Activated CD8-positive, alpha-beta memory T cell treated with anti-CD3 and anti-CD28 coated beads, Interleukin-2, amount 10 ng/mL, durations not matched to agents 7 days and 5 days (primary cell): Measurements from ENCODE around the gene RTL9. TPM values are rescaled to one million over a fixed set of nuclear protein-coding genes. Genes with fewer than 3 reads are reported as not detected.
"Not testable (repeated sequence)": the region's sequence is repeated elsewhere in the genome, so short reads cannot be mapped to it uniquely, and the experiment has no call there.

Experiments
- ATAC-seq: fragments of 150-1000 bp; cut with Tn5 transposase; one replicate; pipeline ENCODE4 v1.10.0; 2021; ENCODE audit warnings: moderate library complexity
- CTCF ChIA-PET: fragments of 350-600 bp; sonication (Branson Sonifier 250); formaldehyde crosslinking; loops from one replicate; lab custom pipeline; 2021; ENCODE audit warnings: antibody characterized with exemption; lab: Charles Lee
- DNase-seq: peaks from one replicate; pipeline ENCODE4 v3.0.0-alpha.2; 2020
- H3K27ac Mint-ChIP-seq: one replicate; pipeline ENCODE4 v1.8.0; 2021; ENCODE audit warnings: mild to moderate bottlenecking, mixed read lengths
- H3K27me3 Mint-ChIP-seq: one replicate; pipeline ENCODE4 v1.8.0; 2021; ENCODE audit warnings: mixed read lengths
- H3K36me3 Mint-ChIP-seq: one replicate; pipeline ENCODE4 v1.8.0; 2021; ENCODE audit warnings: mild to moderate bottlenecking, mixed read lengths
- H3K4me1 Mint-ChIP-seq: one replicate; pipeline ENCODE4 v1.8.0; 2021; ENCODE audit warnings: mixed read lengths
- H3K4me3 Mint-ChIP-seq: one replicate; pipeline ENCODE4 v1.8.0; 2021; ENCODE audit warnings: mild to moderate bottlenecking, moderate library complexity, mixed read lengths
- H3K9me3 Mint-ChIP-seq: one replicate; pipeline ENCODE4 v1.8.0; 2022; ENCODE audit warnings: low read depth, mixed read lengths
- total RNA-seq, 2 experiments: library from RNA; stranded (reverse); gene quantifications; one replicate each; pipeline ENCODE4 v1.2.3, GENCODE V29; 2021

The RTL9 gene
- total RNA-seq, 2 experiments from 2014 or later, result not detected

DNA sequence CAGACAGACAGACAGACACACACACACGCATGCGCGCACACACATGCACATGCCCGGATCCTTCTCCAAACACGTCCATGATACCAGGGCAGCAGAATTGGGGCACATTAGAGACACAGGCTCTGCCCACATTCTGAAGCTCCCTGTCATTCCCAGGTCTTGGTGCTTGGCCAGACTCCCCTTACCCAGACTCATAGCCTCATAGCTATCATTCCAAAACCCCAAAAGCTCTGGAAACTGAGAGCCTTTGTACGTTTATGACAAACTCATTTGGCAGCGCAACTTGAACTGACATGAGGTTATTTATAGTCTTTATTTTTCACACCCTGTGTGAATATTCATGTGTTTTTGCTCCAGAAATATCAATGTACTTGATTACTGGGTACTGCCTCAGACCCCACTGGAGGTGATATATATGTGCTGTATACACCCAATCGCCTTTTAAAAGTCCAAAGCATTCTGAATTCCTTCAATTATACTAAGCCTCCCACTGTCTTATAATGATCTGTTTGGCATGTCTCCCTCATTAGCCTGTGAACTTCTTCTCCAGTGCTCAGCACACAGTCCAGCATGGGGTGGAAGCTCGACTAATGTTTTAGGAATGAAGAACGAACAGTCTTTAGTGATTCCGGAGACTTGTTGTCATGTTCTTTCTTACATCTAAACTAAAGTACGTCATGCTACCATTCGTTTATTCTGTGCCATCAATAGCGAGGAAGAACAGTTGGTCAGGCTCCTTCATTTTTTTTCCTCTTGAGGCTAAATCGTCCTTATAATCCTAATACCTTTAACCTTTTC, 45.0 kb downstream of the RTL9 start:
- Mint-ChIP-seq H3K36me3 (no peaks in the 10 kb centered on the region), H3K27ac (no peak overlapping the region), H3K4me3 (no peak overlapping the region), H3K27me3 (peaks cover 3% of the 10 kb centered on the region), H3K9me3 (no peaks in the 10 kb centered on the region), H3K4me1 (no peaks in the 10 kb centered on the region)
- CTCF ChIA-PET, result interaction anchor here (0.9 to 15.3 kb wide), 4 partner anchors 8 to 257 kb away, joined by 3 to 271 read pairs (median 3); no protein-coding TSS in a partner anchor
- DNase-seq (no peak), ATAC-seq (no peak)

DNA sequence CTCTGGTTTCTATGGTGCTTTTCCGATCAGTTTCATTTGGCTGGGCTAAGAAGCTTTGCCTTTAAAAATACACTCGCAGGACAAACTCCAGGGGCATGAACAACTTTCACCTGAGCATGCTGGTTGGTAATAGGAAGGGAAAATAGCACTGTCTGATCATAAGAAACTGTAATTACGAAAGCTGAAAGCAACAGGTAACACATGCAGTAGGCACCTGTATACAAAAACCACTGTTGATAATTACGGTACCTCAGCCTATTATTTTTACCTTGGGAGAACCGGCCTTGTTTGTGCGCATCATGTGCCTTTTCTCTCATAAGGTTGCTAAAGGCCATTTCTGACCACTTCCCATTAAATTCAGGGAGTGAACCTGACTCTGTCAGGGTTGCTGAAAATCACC, 45.7 kb downstream of the RTL9 start:
- Mint-ChIP-seq H3K4me3 (no peak overlapping the region), H3K27me3 (peaks cover 3% of the 10 kb centered on the region), H3K36me3 (no peaks in the 10 kb centered on the region), H3K4me1 (no peaks in the 10 kb centered on the region), H3K9me3 (no peaks in the 10 kb centered on the region), H3K27ac (no peak overlapping the region)
- ATAC-seq (no peak), DNase-seq (no peak)
- CTCF ChIA-PET, result interaction anchor here (15.3 kb wide), 1 partner anchor 242 kb away, joined by 271 read pairs; no protein-coding TSS in a partner anchor

DNA sequence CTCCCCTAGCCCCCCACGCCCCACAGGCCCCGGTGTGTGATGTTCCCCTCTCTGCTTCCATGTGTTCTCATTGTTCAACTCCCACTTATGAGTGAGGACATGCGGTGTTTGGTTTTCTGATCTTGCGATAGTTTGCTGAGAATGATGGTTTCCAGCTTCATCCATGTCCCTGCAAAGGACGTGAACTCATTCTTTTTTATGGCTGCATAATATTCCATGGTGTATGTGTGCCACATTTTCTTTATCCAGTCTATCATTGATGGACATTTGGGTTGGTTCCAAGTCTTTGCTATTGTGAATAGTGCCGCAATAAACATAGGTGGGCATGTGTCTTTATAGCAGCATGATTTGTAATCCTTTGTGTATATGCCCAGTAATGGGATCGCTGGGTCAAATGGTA, 47.6 kb downstream of the RTL9 start:
- not testable (repeated sequence) for H3K27me3 Mint-ChIP-seq, H3K27ac Mint-ChIP-seq, H3K36me3 Mint-ChIP-seq

DNA sequence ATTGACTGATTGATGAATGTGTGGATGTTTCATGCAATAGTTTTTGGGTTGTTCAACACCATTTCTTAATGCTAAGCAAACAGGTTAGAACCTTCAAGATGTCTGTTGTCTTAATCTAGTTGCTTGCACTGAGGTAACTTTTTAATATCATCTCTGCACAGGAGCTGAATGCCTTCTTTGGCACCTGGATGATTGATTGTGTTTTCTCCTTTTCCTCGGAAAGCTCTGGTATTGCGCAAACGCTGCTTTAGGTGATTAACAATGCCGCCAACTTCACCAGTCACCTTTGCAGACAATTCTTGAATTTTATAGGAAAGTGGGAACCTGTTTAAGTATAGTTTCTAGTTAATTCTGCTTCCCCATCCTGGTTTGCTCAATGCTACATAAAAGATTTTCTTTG, 48.2 kb downstream of the RTL9 start:
- H3K4me3 Mint-ChIP-seq, result no peak overlapping the region
- no peak for ATAC-seq
- H3K9me3 Mint-ChIP-seq, result no peaks in the 10 kb centered on the region
- CTCF ChIA-PET, result interaction anchor here (1.0 to 15.3 kb wide), 2 partner anchors 244 to 256 kb away, joined by 3 to 271 read pairs; no protein-coding TSS in a partner anchor
- peaks cover 4% of the 10 kb centered on the region for H3K27me3 Mint-ChIP-seq
- H3K27ac Mint-ChIP-seq, result no peak overlapping the region
- H3K4me1 Mint-ChIP-seq, result no peaks in the 10 kb centered on the region
- no peak for DNase-seq
- H3K36me3 Mint-ChIP-seq, result no peaks in the 10 kb centered on the region

More for the DNA sequence above, 47.6 kb downstream of the RTL9 start:
- not testable (repeated sequence) for H3K9me3 Mint-ChIP-seq, H3K4me1 Mint-ChIP-seq, ATAC-seq, H3K4me3 Mint-ChIP-seq, DNase-seq
- CTCF ChIA-PET, result interaction anchor here (1.6 to 15.3 kb wide), 2 partner anchors 244 to 260 kb away, joined by 6 to 271 read pairs; no protein-coding TSS in a partner anchor

DNA sequence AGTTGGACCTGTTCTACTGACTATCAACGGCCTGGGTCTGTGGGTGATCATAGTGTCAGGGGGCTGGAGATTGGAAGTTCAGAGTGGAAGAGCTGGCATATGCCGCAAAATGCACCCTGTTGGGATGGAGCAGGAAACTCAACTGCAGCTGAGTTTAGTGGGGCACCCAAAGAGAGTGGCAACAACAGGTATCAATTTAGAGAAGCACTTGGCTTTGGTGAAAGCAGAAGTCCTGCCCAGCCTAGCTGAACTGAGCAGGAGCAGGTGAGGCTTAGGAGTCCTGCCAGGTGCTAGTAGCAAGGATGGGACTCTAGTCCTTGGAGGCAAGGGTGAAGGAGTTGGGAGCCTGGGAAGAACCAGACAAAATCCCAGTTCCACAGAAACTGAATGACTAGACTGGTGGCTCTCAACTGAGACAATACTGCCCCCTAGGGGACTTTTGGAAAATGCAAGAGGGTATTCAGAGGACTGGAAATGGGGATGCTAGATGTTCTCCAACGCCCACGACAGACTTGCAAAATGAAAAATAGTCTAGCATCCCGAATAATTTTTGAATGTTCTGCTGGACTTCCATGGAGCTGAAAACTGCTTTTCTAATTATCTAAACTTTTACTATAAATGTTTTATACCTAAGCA, 49.4 kb downstream of the RTL9 start:
- DNase-seq (peak; percentile 41), ATAC-seq (no peak)
- Mint-ChIP-seq H3K36me3 (no peaks in the 10 kb centered on the region), H3K27me3 (peaks cover 4% of the 10 kb centered on the region), H3K9me3 (no peaks in the 10 kb centered on the region), H3K4me3 (no peak overlapping the region), H3K27ac (no peak overlapping the region), H3K4me1 (peaks cover 3% of the 10 kb centered on the region)
- CTCF ChIA-PET, result interaction anchor here (1.0 to 15.3 kb wide), 6 partner anchors 10 to 262 kb away, joined by 3 to 271 read pairs (median 4); no protein-coding TSS in a partner anchor

Other genes starting within 250 kb of the RTL9 start
- gene AMMECR1, start 40.8 kb upstream of the RTL9 start, total RNA-seq, result 10 to 100 TPM in 1 of 2 experiments, 1 to 10 TPM in 1; 8.8 to 10.1 TPM